ENCODE data around the gene ALK. TPM values are rescaled to one million over a fixed set of nuclear protein-coding genes. Genes with fewer than 3 reads are reported as not detected.

Gene ALK
- total RNA-seq, 2 experiments from 2014 or later = not detected

- no peaks in the 10 kb centered on the region for H3K4me1 Mint-ChIP-seq
- H3K4me3 Mint-ChIP-seq = no peak overlapping the region
- ATAC-seq (ENCODE audit: low read depth) = no peak
- H3K27ac Mint-ChIP-seq = no peak overlapping the region
- no peak for DNase-seq
- no peaks in the 10 kb centered on the region for H3K9me3 Mint-ChIP-seq
- no peaks in the 10 kb centered on the region for H3K36me3 Mint-ChIP-seq
- POLR2A ChIA-PET = no interaction called here
- H3K27me3 Mint-ChIP-seq = peaks cover 9% of the 10 kb centered on the region
Measured at GRCh38 chr2:29447513-29447912, 473.9 kb downstream of the ALK start.

DNA sequence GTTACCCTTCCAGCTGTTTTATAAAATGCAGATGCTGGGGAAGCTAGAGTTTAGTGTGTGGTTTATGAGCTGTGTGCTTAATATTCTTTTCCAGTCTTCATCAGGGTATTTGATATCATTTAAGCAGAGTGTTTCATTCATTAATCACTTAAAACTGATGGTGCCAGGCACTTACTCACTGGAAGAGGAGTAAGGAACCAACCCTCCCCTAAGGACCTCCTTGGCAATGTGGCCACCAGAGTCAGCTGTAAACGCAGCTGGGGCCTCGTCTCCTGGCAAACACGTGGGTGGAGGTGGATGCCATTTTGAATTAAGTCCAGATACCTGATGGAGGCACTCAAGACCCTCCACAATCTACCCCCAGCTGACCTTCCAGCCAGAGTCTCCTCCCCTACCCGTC, 474.5 kb downstream of the ALK start:
- Mint-ChIP-seq H3K27me3 (peaks cover 6% of the 10 kb centered on the region), H3K4me1 (no peaks in the 10 kb centered on the region), H3K27ac (no peak overlapping the region), H3K9me3 (no peaks in the 10 kb centered on the region), H3K36me3 (no peaks in the 10 kb centered on the region), H3K4me3 (no peak overlapping the region)
- no peak for ATAC-seq (ENCODE audit: low read depth)
- no peak for DNase-seq
- POLR2A ChIA-PET = no interaction called here

- POLR2A ChIA-PET = no interaction called here
- Mint-ChIP-seq H3K4me3 (no peak overlapping the region), H3K27ac (no peak overlapping the region), H3K27me3 (peaks cover 4% of the 10 kb centered on the region), H3K36me3 (no peaks in the 10 kb centered on the region), H3K4me1 (no peaks in the 10 kb centered on the region), H3K9me3 (no peaks in the 10 kb centered on the region)
- no peak for ATAC-seq (ENCODE audit: low read depth)
- no peak for DNase-seq
Measured at GRCh38 chr2:29444150-29444549, 477.2 kb downstream of the ALK start.

- POLR2A ChIA-PET = no interaction called here
- Mint-ChIP-seq H3K9me3 (no peaks in the 10 kb centered on the region), H3K36me3 (no peaks in the 10 kb centered on the region), H3K4me1 (no peaks in the 10 kb centered on the region), H3K4me3 (no peak overlapping the region), H3K27me3 (no peaks in the 10 kb centered on the region), H3K27ac (no peak overlapping the region)
- ATAC-seq (ENCODE audit: low read depth) = no peak
- no peak for DNase-seq
Measured at GRCh38 chr2:29443627-29444026, 477.8 kb downstream of the ALK start.

GRCh38 chr2:29443151-29443550, 478.2 kb downstream of the ALK start:
- Mint-ChIP-seq H3K27ac (no peak overlapping the region), H3K27me3 (no peaks in the 10 kb centered on the region), H3K4me1 (no peaks in the 10 kb centered on the region), H3K4me3 (no peak overlapping the region), H3K9me3 (no peaks in the 10 kb centered on the region), H3K36me3 (no peaks in the 10 kb centered on the region)
- no peak for DNase-seq
- no peak for ATAC-seq (ENCODE audit: low read depth)
- POLR2A ChIA-PET = no interaction called here

- POLR2A ChIA-PET = no interaction called here
- ATAC-seq (ENCODE audit: low read depth) (no peak), DNase-seq (no peak)
- Mint-ChIP-seq H3K27ac (no peak overlapping the region), H3K36me3 (no peaks in the 10 kb centered on the region), H3K9me3 (no peaks in the 10 kb centered on the region), H3K4me1 (no peaks in the 10 kb centered on the region), H3K4me3 (no peak overlapping the region), H3K27me3 (peaks cover 9% of the 10 kb centered on the region)
Measured at GRCh38 chr2:29440921-29441623, 480.3 kb downstream of the ALK start.

- no peaks in the 10 kb centered on the region for H3K9me3 Mint-ChIP-seq
- H3K27ac Mint-ChIP-seq = no peak overlapping the region
- POLR2A ChIA-PET = no interaction called here
- H3K4me1 Mint-ChIP-seq = no peaks in the 10 kb centered on the region
- H3K36me3 Mint-ChIP-seq = no peaks in the 10 kb centered on the region
- ATAC-seq (ENCODE audit: low read depth) (no peak), DNase-seq (no peak)
- H3K4me3 Mint-ChIP-seq = no peak overlapping the region
- peaks cover 12% of the 10 kb centered on the region for H3K27me3 Mint-ChIP-seq
Measured at GRCh38 chr2:29433920-29434319, 487.5 kb downstream of the ALK start.

DNA sequence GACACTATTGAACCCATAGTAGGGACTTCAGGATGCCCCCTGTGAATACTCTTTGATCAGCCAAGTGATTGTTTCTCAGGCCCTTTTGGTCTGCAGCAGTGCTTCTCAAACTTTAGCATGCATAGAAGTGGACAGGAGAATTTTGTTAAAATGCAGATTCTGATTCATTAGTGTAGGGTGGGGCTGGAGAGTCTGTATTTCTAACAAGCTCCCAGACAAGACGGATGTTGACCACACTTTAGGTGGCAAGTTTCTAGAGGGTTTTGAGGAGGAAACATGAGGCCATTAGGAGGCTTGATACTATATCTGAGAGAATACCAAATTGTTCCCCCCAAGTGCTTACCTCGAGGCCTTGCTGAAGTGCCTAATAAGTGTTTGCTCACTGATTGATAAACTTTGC, 488.3 kb downstream of the ALK start:
- Mint-ChIP-seq H3K27me3 (peaks cover 18% of the 10 kb centered on the region), H3K4me3 (no peak overlapping the region), H3K27ac (no peak overlapping the region), H3K4me1 (no peaks in the 10 kb centered on the region), H3K9me3 (no peaks in the 10 kb centered on the region), H3K36me3 (no peaks in the 10 kb centered on the region)
- no peak for ATAC-seq (ENCODE audit: low read depth)
- DNase-seq = no peak
- POLR2A ChIA-PET = no interaction called here

DNA sequence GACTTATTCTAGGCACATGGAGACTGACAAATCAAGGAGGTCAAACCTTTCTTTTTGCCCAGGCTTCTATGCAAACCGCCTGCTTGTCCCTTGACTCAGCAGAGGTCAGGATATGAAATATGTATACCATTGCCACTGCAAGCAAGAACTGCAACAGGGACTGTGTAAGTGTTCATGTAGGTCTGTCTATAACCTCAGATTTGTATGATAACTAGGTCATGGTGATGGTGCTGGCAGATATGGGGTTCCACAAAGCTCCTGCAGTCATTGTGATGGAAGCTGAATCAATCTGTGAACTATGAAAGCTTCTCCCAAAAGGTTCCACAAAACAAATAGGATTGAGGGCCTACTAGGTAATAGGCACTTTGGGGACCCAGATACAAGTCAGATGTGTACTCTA, 489.9 kb downstream of the ALK start:
- Mint-ChIP-seq H3K27ac (no peak overlapping the region), H3K4me1 (no peaks in the 10 kb centered on the region), H3K27me3 (peaks cover 17% of the 10 kb centered on the region), H3K36me3 (no peaks in the 10 kb centered on the region), H3K9me3 (no peaks in the 10 kb centered on the region), H3K4me3 (no peak overlapping the region)
- DNase-seq = no peak
- no peak for ATAC-seq (ENCODE audit: low read depth)
- POLR2A ChIA-PET = no interaction called here

GRCh38 chr2:29430382-29431112, 490.8 kb downstream of the ALK start:
- no peaks in the 10 kb centered on the region for H3K9me3 Mint-ChIP-seq

GRCh38 chr2:29426354-29426753, 495.0 kb downstream of the ALK start:
- Mint-ChIP-seq H3K9me3 (no peaks in the 10 kb centered on the region), H3K4me1 (no peaks in the 10 kb centered on the region), H3K4me3 (no peak overlapping the region), H3K27ac (no peak overlapping the region), H3K36me3 (no peaks in the 10 kb centered on the region), H3K27me3 (peaks cover 24% of the 10 kb centered on the region)
- POLR2A ChIA-PET = no interaction called here
- ATAC-seq (ENCODE audit: low read depth) = no peak
- DNase-seq = no peak

More at GRCh38 chr2:29430382-29431112, 490.8 kb downstream of the ALK start:
- ATAC-seq (ENCODE audit: low read depth) = no peak
- H3K4me1 Mint-ChIP-seq = no peaks in the 10 kb centered on the region
- DNase-seq = no peak
- H3K36me3 Mint-ChIP-seq = no peaks in the 10 kb centered on the region
- no peak overlapping the region for H3K4me3 Mint-ChIP-seq
- POLR2A ChIA-PET = no interaction called here
- H3K27ac Mint-ChIP-seq = no peak overlapping the region
- H3K27me3 Mint-ChIP-seq = peaks cover 14% of the 10 kb centered on the region

- no peaks in the 10 kb centered on the region for H3K4me1 Mint-ChIP-seq
- no peaks in the 10 kb centered on the region for H3K36me3 Mint-ChIP-seq
- no peaks in the 10 kb centered on the region for H3K9me3 Mint-ChIP-seq
- H3K27ac Mint-ChIP-seq = no peak overlapping the region
- peaks cover 23% of the 10 kb centered on the region for H3K27me3 Mint-ChIP-seq
- POLR2A ChIA-PET = no interaction called here
- DNase-seq (no peak), ATAC-seq (ENCODE audit: low read depth) (no peak)
- H3K4me3 Mint-ChIP-seq = no peak overlapping the region
Measured at GRCh38 chr2:29425866-29426265, 495.5 kb downstream of the ALK start.

GRCh38 chr2:29423061-29423666, 498.2 kb downstream of the ALK start:
- POLR2A ChIA-PET = no interaction called here
- DNase-seq (no peak), ATAC-seq (ENCODE audit: low read depth) (no peak)
- no peak overlapping the region for H3K27ac Mint-ChIP-seq
- no peak overlapping the region for H3K4me3 Mint-ChIP-seq
- H3K27me3 Mint-ChIP-seq = peaks cover 20% of the 10 kb centered on the region
- H3K4me1 Mint-ChIP-seq = no peaks in the 10 kb centered on the region
- no peaks in the 10 kb centered on the region for H3K9me3 Mint-ChIP-seq
- H3K36me3 Mint-ChIP-seq = no peaks in the 10 kb centered on the region
